Neural cell (in vitro differentiated cells): ENCODE results near the gene SLC16A9. TPM values are rescaled to one million over a fixed set of nuclear protein-coding genes. Genes with fewer than 3 reads are reported as not detected.

Experiments used
- H2AFZ ChIP-seq: fragments of 200-600, 300-800 bp; sonication (generic), shearing (Covaris generic); 2 replicates; pipeline ENCODE4 v1.6.0; 2014; ENCODE audit warnings: low read depth, mild to moderate bottlenecking, antibody characterized with exemption, low read length, moderate library complexity
- H3F3A ChIP-seq: fragments of 200-600 bp; shearing (Covaris generic); 2 replicates; pipeline ENCODE4 v1.6.1; 2016; ENCODE audit warnings: mild to moderate bottlenecking, moderate library complexity, mixed read lengths, antibody characterized with exemption, low read length; ENCODE audit not compliant: insufficient read depth, poor library complexity, severe bottlenecking
- H3K27ac ChIP-seq: fragments of 200-600, 300-800 bp; sonication (generic), shearing (Covaris generic); 2 replicates; pipeline ENCODE4 v1.5.1; 2014; ENCODE audit warnings: mild to moderate bottlenecking, low read length, moderate library complexity
- H3K27me3 ChIP-seq: fragments of 300-800, 200-600 bp; sonication (generic), shearing (Covaris generic); 2 replicates; pipeline ENCODE4 v1.6.0; 2014; ENCODE audit warnings: mild to moderate bottlenecking, low read depth, low read length, moderate library complexity; ENCODE audit not compliant: insufficient read depth
- H3K36me3 ChIP-seq: fragments of 300-800, 200-600 bp; sonication (generic), shearing (Covaris generic); 2 replicates; pipeline ENCODE4 v1.5.1; 2014; ENCODE audit warnings: mild to moderate bottlenecking, antibody characterized with exemption, low read length, moderate library complexity; ENCODE audit not compliant: insufficient read depth
- H3K4me2 ChIP-seq: fragments of 300-800, 200-600 bp; sonication (generic), shearing (Covaris generic); 2 replicates; pipeline ENCODE4 v1.6.0; 2014; ENCODE audit warnings: mild to moderate bottlenecking, low read length
- H3K4me3 ChIP-seq: fragments of 300-800, 200-600 bp; sonication (generic), shearing (Covaris generic); 2 replicates; pipeline ENCODE4 v1.5.1; 2014; ENCODE audit warnings: mild to moderate bottlenecking, low read length, moderate library complexity
- H3K79me2 ChIP-seq: fragments of 200-600 bp; shearing (Covaris generic); replicated peaks from 2 replicates; pipeline ENCODE4 v1.6.0; 2014; ENCODE audit warnings: mild to moderate bottlenecking, low read length, moderate library complexity; ENCODE audit not compliant: insufficient read depth
- H3K9ac ChIP-seq: fragments of 300-800, 200-600 bp; sonication (generic), shearing (Covaris generic); 2 replicates; pipeline ENCODE4 v1.6.1; 2016; ENCODE audit warnings: mild to moderate bottlenecking, low read length, mixed read lengths
- H3K9me2 ChIP-seq: fragments of 200-600 bp; shearing (Covaris generic); 2 replicates; pipeline ENCODE4 v1.6.1; 2016; ENCODE audit warnings: mild to moderate bottlenecking, low read length, mixed read lengths; ENCODE audit not compliant: insufficient read depth
- H3K9me3 ChIP-seq: fragments of 200-600, 300-800 bp; sonication (generic), shearing (Covaris generic); 2 replicates; pipeline ENCODE4 v1.6.1; 2016; ENCODE audit warnings: mild to moderate bottlenecking, mixed run types, low read length, moderate library complexity, mixed read lengths
- H4K20me1 ChIP-seq: fragments of 200-600 bp; shearing (Covaris generic); 2 replicates; pipeline ENCODE4 v1.6.1; 2016; ENCODE audit warnings: mild to moderate bottlenecking, mixed run types; ENCODE audit not compliant: insufficient read depth
- EP300 ChIP-seq: fragments of 450-650 bp; conservative IDR thresholded peaks from 2 replicates; pipeline ENCODE4 v1.6.1; 2014; ENCODE audit warnings: antibody characterized with exemption, mild to moderate bottlenecking, moderate library complexity; ENCODE audit not compliant: poor library complexity, severe bottlenecking
- EZH2 ChIP-seq: fragments of 200-600, 300-800 bp; shearing (Covaris generic), sonication (generic); IDR thresholded peaks from 2 replicates; pipeline ENCODE4 v1.6.1; 2014; ENCODE audit warnings: antibody characterized with exemption, low read length, borderline replicate concordance, mild to moderate bottlenecking; ENCODE audit not compliant: insufficient read depth, poor library complexity, severe bottlenecking
- MXI1 ChIP-seq: fragments of 450-650 bp; conservative IDR thresholded peaks from 2 replicates; pipeline ENCODE4 v1.6.1; 2014; ENCODE audit warnings: antibody characterized with exemption, mild to moderate bottlenecking; ENCODE audit not compliant: poor library complexity, severe bottlenecking
- POLR2AphosphoS5 ChIP-seq: IDR thresholded peaks from 2 replicates; pipeline ENCODE4 v1.6.1; 2012
- RAD21 ChIP-seq: fragments of 450-650 bp; conservative IDR thresholded peaks from 2 replicates; pipeline ENCODE4 v1.6.1; 2014; ENCODE audit warnings: antibody characterized with exemption, mild to moderate bottlenecking, moderate library complexity
- SMC3 ChIP-seq: fragments of 450-650 bp; conservative IDR thresholded peaks from 2 replicates; pipeline ENCODE4 v1.6.1; 2014; ENCODE audit warnings: antibody characterized with exemption, mild to moderate bottlenecking, moderate library complexity; ENCODE audit not compliant: poor library complexity
- TAF1 ChIP-seq: IDR thresholded peaks from 2 replicates; pipeline ENCODE4 v1.6.1; 2012; ENCODE audit warnings: low read depth
- polyA plus RNA-seq: library from polyadenylated mRNA; depleted of rRNA; stranded (reverse); fragments of >200 nt; gene quantifications from 2 replicates; pipeline ENCODE4 v1.2.3, GENCODE V29; 2014
- TF ChIP-seq, protein P1 (sequence below): IDR thresholded peaks from 2 replicates; pipeline ENCODE4 v1.6.1; 2012; ENCODE audit warnings: borderline replicate concordance
- TF ChIP-seq, protein P2 (sequence below): fragments of 450-650 bp; IDR thresholded peaks from 2 replicates; pipeline ENCODE4 v1.5.1; 2014; ENCODE audit warnings: antibody characterized with exemption, mild to moderate bottlenecking, moderate library complexity; ENCODE audit not compliant: poor library complexity, severe bottlenecking

Gene SLC16A9
- polyA plus RNA-seq, 1 donor from 2014 or later: 208 TPM

DNA sequence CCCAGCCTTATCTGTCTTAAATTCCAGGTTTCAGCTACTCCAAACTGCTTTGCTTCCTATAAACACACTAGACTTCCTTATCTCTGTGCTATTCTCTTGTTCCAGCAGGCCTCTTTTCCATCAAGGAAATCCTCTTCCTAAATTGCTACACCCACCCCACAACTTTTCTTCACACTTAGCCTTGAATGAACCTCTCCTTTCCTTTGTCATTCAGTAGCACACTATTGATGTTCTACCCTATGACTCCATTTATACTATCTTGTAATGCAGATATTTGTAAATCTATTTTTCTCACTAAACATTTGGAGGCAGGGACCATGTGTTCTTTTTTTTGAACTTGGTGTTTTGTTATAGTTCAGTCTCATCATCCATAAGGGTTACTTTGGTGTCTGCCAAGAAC, 3.7 kb downstream of the SLC16A9 start:
- peaks cover 17% of the 10 kb centered on the region for H3K36me3 ChIP-seq
- no peak for TF ChIP-seq POLR2AphosphoS5
- TF ChIP-seq MXI1: no peak
- no peak for TF ChIP-seq EZH2
- no peak for TF ChIP-seq EP300
- TF ChIP-seq, protein P1, sequence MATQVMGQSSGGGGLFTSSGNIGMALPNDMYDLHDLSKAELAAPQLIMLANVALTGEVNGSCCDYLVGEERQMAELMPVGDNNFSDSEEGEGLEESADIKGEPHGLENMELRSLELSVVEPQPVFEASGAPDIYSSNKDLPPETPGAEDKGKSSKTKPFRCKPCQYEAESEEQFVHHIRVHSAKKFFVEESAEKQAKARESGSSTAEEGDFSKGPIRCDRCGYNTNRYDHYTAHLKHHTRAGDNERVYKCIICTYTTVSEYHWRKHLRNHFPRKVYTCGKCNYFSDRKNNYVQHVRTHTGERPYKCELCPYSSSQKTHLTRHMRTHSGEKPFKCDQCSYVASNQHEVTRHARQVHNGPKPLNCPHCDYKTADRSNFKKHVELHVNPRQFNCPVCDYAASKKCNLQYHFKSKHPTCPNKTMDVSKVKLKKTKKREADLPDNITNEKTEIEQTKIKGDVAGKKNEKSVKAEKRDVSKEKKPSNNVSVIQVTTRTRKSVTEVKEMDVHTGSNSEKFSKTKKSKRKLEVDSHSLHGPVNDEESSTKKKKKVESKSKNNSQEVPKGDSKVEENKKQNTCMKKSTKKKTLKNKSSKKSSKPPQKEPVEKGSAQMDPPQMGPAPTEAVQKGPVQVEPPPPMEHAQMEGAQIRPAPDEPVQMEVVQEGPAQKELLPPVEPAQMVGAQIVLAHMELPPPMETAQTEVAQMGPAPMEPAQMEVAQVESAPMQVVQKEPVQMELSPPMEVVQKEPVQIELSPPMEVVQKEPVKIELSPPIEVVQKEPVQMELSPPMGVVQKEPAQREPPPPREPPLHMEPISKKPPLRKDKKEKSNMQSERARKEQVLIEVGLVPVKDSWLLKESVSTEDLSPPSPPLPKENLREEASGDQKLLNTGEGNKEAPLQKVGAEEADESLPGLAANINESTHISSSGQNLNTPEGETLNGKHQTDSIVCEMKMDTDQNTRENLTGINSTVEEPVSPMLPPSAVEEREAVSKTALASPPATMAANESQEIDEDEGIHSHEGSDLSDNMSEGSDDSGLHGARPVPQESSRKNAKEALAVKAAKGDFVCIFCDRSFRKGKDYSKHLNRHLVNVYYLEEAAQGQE: no peak
- no peak for TF ChIP-seq RAD21
- TF ChIP-seq TAF1: no peak
- TF ChIP-seq, protein P2, sequence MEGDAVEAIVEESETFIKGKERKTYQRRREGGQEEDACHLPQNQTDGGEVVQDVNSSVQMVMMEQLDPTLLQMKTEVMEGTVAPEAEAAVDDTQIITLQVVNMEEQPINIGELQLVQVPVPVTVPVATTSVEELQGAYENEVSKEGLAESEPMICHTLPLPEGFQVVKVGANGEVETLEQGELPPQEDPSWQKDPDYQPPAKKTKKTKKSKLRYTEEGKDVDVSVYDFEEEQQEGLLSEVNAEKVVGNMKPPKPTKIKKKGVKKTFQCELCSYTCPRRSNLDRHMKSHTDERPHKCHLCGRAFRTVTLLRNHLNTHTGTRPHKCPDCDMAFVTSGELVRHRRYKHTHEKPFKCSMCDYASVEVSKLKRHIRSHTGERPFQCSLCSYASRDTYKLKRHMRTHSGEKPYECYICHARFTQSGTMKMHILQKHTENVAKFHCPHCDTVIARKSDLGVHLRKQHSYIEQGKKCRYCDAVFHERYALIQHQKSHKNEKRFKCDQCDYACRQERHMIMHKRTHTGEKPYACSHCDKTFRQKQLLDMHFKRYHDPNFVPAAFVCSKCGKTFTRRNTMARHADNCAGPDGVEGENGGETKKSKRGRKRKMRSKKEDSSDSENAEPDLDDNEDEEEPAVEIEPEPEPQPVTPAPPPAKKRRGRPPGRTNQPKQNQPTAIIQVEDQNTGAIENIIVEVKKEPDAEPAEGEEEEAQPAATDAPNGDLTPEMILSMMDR: no peak
- TF ChIP-seq SMC3: no peak
- peaks cover 33% of the 10 kb centered on the region for H3K79me2 ChIP-seq
- H3K9me3 ChIP-seq: no peaks in the 10 kb centered on the region
- H3F3A ChIP-seq: peaks cover 2% of the 10 kb centered on the region
- no peaks in the 10 kb centered on the region for H3K27me3 ChIP-seq
- peak overlapping the region; percentile 45 for H3K4me3 ChIP-seq
- H3K27ac ChIP-seq: no peak overlapping the region
- no peak overlapping the region for H2AFZ ChIP-seq
- H4K20me1 ChIP-seq: no peaks in the 10 kb centered on the region
- no peak overlapping the region for H3K4me2 ChIP-seq
- H3K9ac ChIP-seq: no peak overlapping the region
- no peaks in the 10 kb centered on the region for H3K9me2 ChIP-seq

DNA sequence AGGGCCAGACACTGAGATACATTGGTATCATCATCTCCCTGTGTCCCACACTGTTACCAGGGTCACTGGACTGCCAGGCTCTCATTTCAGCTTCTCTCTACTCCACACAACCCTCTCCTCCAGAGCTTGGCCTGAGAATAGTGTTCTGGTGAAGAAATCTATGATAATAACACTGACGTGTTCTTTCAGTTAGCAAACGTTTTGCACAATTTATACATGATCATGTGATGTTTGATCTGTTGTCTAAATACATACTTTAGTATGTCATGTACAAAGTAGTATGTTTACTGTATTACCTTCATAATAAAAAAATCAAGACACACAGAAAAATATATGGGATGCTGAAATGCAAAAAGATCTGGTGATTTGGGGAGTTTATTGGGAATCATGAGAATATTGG, 5.0 kb downstream of the SLC16A9 start:
- Histone ChIP-seq H2AFZ (no peak overlapping the region), H3K79me2 (peaks cover 33% of the 10 kb centered on the region), H3K4me2 (no peak overlapping the region), H3K27me3 (no peaks in the 10 kb centered on the region), H3K9me2 (no peaks in the 10 kb centered on the region), H3K9me3 (no peaks in the 10 kb centered on the region), H3K36me3 (peaks cover 19% of the 10 kb centered on the region), H3K4me3 (no peak overlapping the region), H3K27ac (no peak overlapping the region), H4K20me1 (no peaks in the 10 kb centered on the region), H3K9ac (no peak overlapping the region), H3F3A (peaks cover 2% of the 10 kb centered on the region)
- TF ChIP-seq EZH2 (no peak), TAF1 (no peak), SMC3 (no peak), POLR2AphosphoS5 (no peak), EP300 (no peak), RAD21 (no peak), MXI1 (no peak)
- TF ChIP-seq, protein P1: no peak
- TF ChIP-seq, protein P2: no peak
